T-cell (primary cell): ENCODE data around the gene PDE10A. TPM values are rescaled to one million over a fixed set of nuclear protein-coding genes. Genes with fewer than 3 reads are reported as not detected.

Experiments
- ATAC-seq, 4 experiments: fragments of 200-7000 bp in 3 of 4; fragments of 150-1000 bp in 1 of 4; cut with Tn5 transposase; replicated peaks in 1 of 4; 1 replicate in 3 of 4; 2 replicates in 1 of 4; pipeline ENCODE4 v1.10.0; 2021; ENCODE audit warnings: moderate library complexity in 3 of 4, mild to moderate bottlenecking in 2 of 4, moderate number of reproducible peaks in 1 of 4
- CTCF ChIA-PET, 2 donors: fragments of 300-600 bp; sonication (Branson Sonifier 250); formaldehyde crosslinking; loops; one replicate each; lab custom pipeline; 2022; ENCODE audit warnings: antibody characterized with exemption in 2 of 2; lab: Charles Lee
- POLR2A ChIA-PET, 2 donors: fragments of 300-600 bp; sonication (Branson Sonifier 250); formaldehyde crosslinking; loops; one replicate each; lab custom pipeline; 2022; ENCODE audit warnings: antibody characterized with exemption in 2 of 2; lab: Charles Lee
- DNase-seq, 35 experiments: peaks; one replicate each; pipeline versions ENCODE4 v3.0.0 to v3.0.0-alpha.2; 2013 to 2023
- H3K27ac ChIP-seq: one replicate; pipeline ENCODE4 v1.5.1; 2013; ENCODE audit warnings: low read length
- H3K27me3 ChIP-seq, 2 experiments: replicated peaks in 1 of 2; 1 replicate in 1 of 2; 2 replicates in 1 of 2; pipeline versions ENCODE4 v1.6.1 to v1.7.0; 2013; ENCODE audit warnings: low read length in 1 of 2, mixed read lengths in 1 of 2; ENCODE audit not compliant: control insufficient read depth in 2 of 2, insufficient read depth in 2 of 2; ENCODE audit errors: extremely low read depth in 1 of 2
- H3K36me3 ChIP-seq, 2 donors: 1 replicate in 1 of 2; 2 replicates in 1 of 2; pipeline versions ENCODE4 v1.6.1 to v1.7.0; 2013; ENCODE audit warnings: low read length in 1 of 2; ENCODE audit not compliant: control insufficient read depth in 2 of 2, insufficient read depth in 1 of 2; ENCODE audit errors: extremely low read depth in 1 of 2
- H3K4me1 ChIP-seq, 2 experiments: 1 replicate in 1 of 2; 2 replicates in 1 of 2; pipeline versions ENCODE4 v1.6.1 to v1.7.0; 2013; ENCODE audit warnings: low read length in 2 of 2, mixed read lengths in 1 of 2; ENCODE audit not compliant: insufficient read depth in 2 of 2, control insufficient read depth in 1 of 2; ENCODE audit errors: extremely low read depth in 1 of 2
- H3K4me3 ChIP-seq, 2 donors: 1 replicate in 1 of 2; 2 replicates in 1 of 2; pipeline versions ENCODE4 v1.5.1 to v1.7.0; 2013; ENCODE audit warnings: mild to moderate bottlenecking in 2 of 2, low read length in 1 of 2, moderate library complexity in 1 of 2; ENCODE audit not compliant: control insufficient read depth in 1 of 2; ENCODE audit errors: extremely low read depth in 1 of 2
- H3K9me3 ChIP-seq: 2 replicates; pipeline ENCODE4 v1.7.0; 2013
- H3K27ac Mint-ChIP-seq, 2 donors: one replicate each; pipeline ENCODE4 v1.8.0; 2020 to 2021; ENCODE audit warnings: mild to moderate bottlenecking in 2 of 2, mixed read lengths in 2 of 2
- H3K27me3 Mint-ChIP-seq, 2 donors: one replicate each; pipeline ENCODE4 v1.8.0; 2021 to 2022; ENCODE audit warnings: mixed read lengths in 2 of 2
- H3K36me3 Mint-ChIP-seq: one replicate; pipeline ENCODE4 v1.8.0; 2021; ENCODE audit warnings: mixed read lengths
- H3K4me1 Mint-ChIP-seq, 3 donors: one replicate each; pipeline ENCODE4 v1.8.0; 2020 to 2022; ENCODE audit warnings: mixed read lengths in 3 of 3, mild to moderate bottlenecking in 1 of 3
- H3K4me3 Mint-ChIP-seq, 3 donors: one replicate each; pipeline ENCODE4 v1.8.0; 2020 to 2022; ENCODE audit warnings: mild to moderate bottlenecking in 3 of 3, mixed read lengths in 3 of 3, moderate library complexity in 3 of 3
- H3K9me3 Mint-ChIP-seq, 3 donors: one replicate each; pipeline ENCODE4 v1.8.0; 2020 to 2022; ENCODE audit warnings: mixed read lengths in 3 of 3
- WGBS: methylation state at CpG from one replicate; pipeline ENCODE4 v1.1.5; 2013; ENCODE audit warnings: missing lambda C conversion rate; ENCODE audit not compliant: insufficient coverage; 5-methylcytosine and 5-hydroxymethylcytosine counted together
- total RNA-seq, 35 experiments: library from RNA in 6 of 35; stranded (reverse) in 6 of 35; fragments of 120-200 nt in 1 of 35; gene quantifications; one replicate each; pipeline versions ENCODE4 v1.2.1 to v1.2.4 and lab custom pipeline; 2013 to 2026

The PDE10A gene
- total RNA-seq, 5 donors from 2014 or later (not counting 1 experiment from before 2014, with no cell fraction given): 0.12 TPM; not detected in 4

GRCh38 chr6:165692106-165692653 is 29.1 kb upstream of the PDE10A start:
- H3K27me3 Mint-ChIP-seq: peaks cover 4 to 8% of the 10 kb centered on the region in 2 donors
- no peaks in the 10 kb centered on the region for H3K36me3 Mint-ChIP-seq
- no peak overlapping the region for H3K4me3 ChIP-seq
- no peaks in the 10 kb centered on the region for H3K4me1 ChIP-seq
- H3K27ac Mint-ChIP-seq: no peak overlapping the region
- no peak for ATAC-seq
- no peaks in the 10 kb centered on the region for H3K4me1 Mint-ChIP-seq
- POLR2A ChIA-PET: no interaction called here
- WGBS: 74% methylated on average over 5 of the region's 11 CpGs
- no peak overlapping the region for H3K4me3 Mint-ChIP-seq
- no peaks in the 10 kb centered on the region for H3K27me3 ChIP-seq
- no peaks in the 10 kb centered on the region for H3K36me3 ChIP-seq
- H3K9me3 Mint-ChIP-seq: peaks cover 4 to 20% (median 4%) of the 10 kb centered on the region in 3 donors
- H3K9me3 ChIP-seq: no peaks in the 10 kb centered on the region
- CTCF ChIA-PET: no interaction called here
- no peak for DNase-seq
- H3K27ac ChIP-seq: no peak overlapping the region

DNA sequence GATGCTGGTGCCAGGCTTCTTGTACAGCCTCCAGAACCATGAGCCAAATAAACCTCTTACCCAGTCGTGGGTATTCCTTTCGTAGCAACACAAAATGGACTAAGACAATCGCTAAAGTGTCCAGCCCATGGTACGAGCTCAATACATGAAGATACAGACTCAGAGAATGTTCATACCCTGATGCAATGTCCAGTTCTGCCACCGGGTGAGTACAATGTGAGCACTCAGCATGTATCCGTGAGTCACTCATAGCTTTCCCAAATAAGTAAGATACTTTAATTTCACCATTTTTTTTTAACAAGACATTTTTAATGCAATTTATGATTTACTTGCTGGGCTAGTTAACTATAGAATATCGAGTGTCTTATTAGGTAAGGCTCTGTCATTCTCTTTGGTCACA is 26.7 kb upstream of the PDE10A start:
- no peaks in the 10 kb centered on the region for H3K4me1 Mint-ChIP-seq
- no peaks in the 10 kb centered on the region for H3K27me3 ChIP-seq
- H3K27me3 Mint-ChIP-seq: peaks cover 4% of the 10 kb centered on the region in 2 donors
- no peaks in the 10 kb centered on the region for H3K4me1 ChIP-seq
- H3K27ac Mint-ChIP-seq: no peak overlapping the region
- no peaks in the 10 kb centered on the region for H3K9me3 ChIP-seq
- POLR2A ChIA-PET: no interaction called here
- DNase-seq (no peak), ATAC-seq (no peak)
- H3K4me3 Mint-ChIP-seq: no peak overlapping the region
- no peak overlapping the region for H3K27ac ChIP-seq
- H3K4me3 ChIP-seq: no peak overlapping the region
- 78% methylated on average over 5 of the region's 7 CpGs for WGBS
- CTCF ChIA-PET: no interaction called here
- peaks cover 2 to 13% (median 4%) of the 10 kb centered on the region in 3 donors for H3K9me3 Mint-ChIP-seq
- H3K36me3 Mint-ChIP-seq: no peaks in the 10 kb centered on the region
- H3K36me3 ChIP-seq: no peaks in the 10 kb centered on the region

- Mint-ChIP-seq H3K27ac (no peak overlapping the region), H3K9me3 (peaks cover 2 to 13% (median 4%) of the 10 kb centered on the region in 3 donors), H3K27me3 (peaks cover 1 to 3% of the 10 kb centered on the region in 2 donors), H3K4me3 (no peak overlapping the region), H3K4me1 (no peaks in the 10 kb centered on the region), H3K36me3 (no peaks in the 10 kb centered on the region)
- H3K27ac ChIP-seq: no peak overlapping the region
- CTCF ChIA-PET: no interaction called here
- no peaks in the 10 kb centered on the region for H3K27me3 ChIP-seq
- H3K4me3 ChIP-seq: no peak overlapping the region
- no peaks in the 10 kb centered on the region for H3K36me3 ChIP-seq
- no peak for ATAC-seq
- DNase-seq: no peak
- 94% methylated on average over 14 of the region's 27 CpGs for WGBS
- POLR2A ChIA-PET: interaction anchor here in 1 of 2 donors (0.7 kb wide), 1 partner anchor 8 kb away, joined by 3 read pairs; no protein-coding TSS in a partner anchor
- H3K9me3 ChIP-seq: no peaks in the 10 kb centered on the region
- H3K4me1 ChIP-seq: no peaks in the 10 kb centered on the region
Observed at GRCh38 chr6:165686596-165687365, 23.7 kb upstream of the PDE10A start.

DNA sequence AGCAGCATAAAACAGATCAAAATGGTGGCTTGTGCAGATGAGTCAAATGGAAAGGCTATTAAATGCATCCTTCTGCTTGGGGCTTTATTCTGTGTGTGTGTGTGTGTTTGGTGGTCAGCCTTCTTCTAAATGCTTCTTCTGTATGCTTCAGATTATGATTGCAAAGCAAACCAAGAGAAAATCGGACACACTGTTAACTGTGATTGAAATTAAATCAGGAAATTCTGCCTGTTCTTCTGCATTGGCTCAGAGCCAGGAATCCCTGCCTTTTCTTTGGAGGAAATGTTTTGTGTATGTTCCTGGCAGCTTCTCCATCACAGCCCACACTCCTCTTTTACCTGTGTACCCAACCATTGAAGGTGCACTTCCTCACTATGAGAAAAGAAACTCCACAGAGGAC is 22.3 kb upstream of the PDE10A start:
- no peak overlapping the region for H3K4me3 ChIP-seq
- Mint-ChIP-seq H3K36me3 (no peaks in the 10 kb centered on the region), H3K9me3 (peaks cover 2 to 13% (median 4%) of the 10 kb centered on the region in 3 donors), H3K4me3 (no peak overlapping the region), H3K27ac (no peak overlapping the region), H3K4me1 (no peaks in the 10 kb centered on the region), H3K27me3 (peaks cover 1 to 3% of the 10 kb centered on the region in 2 donors)
- ChIA-PET POLR2A (no interaction called here), CTCF (no interaction called here)
- ATAC-seq (no peak), DNase-seq (no peak)
- no peaks in the 10 kb centered on the region for H3K36me3 ChIP-seq
- H3K9me3 ChIP-seq: no peaks in the 10 kb centered on the region
- H3K27me3 ChIP-seq: no peaks in the 10 kb centered on the region
- no peaks in the 10 kb centered on the region for H3K4me1 ChIP-seq
- H3K27ac ChIP-seq: no peak overlapping the region
- WGBS: no CpG with 5 or more reads among the region's 1 CpG

GRCh38 chr6:165684333-165684732 is 21.3 kb upstream of the PDE10A start:
- H3K4me1 ChIP-seq: no peaks in the 10 kb centered on the region
- H3K9me3 ChIP-seq: no peaks in the 10 kb centered on the region
- Mint-ChIP-seq H3K4me3 (no peak overlapping the region), H3K36me3 (no peaks in the 10 kb centered on the region), H3K9me3 (peaks cover under 1 to 10% (median 2%) of the 10 kb centered on the region in 3 donors), H3K4me1 (no peaks in the 10 kb centered on the region), H3K27ac (no peak overlapping the region), H3K27me3 (peaks cover 1 to 3% of the 10 kb centered on the region in 2 donors)
- POLR2A ChIA-PET: no interaction called here
- ATAC-seq (no peak), DNase-seq (no peak)
- H3K4me3 ChIP-seq: no peak overlapping the region
- no peak overlapping the region for H3K27ac ChIP-seq
- CTCF ChIA-PET: no interaction called here
- no peaks in the 10 kb centered on the region for H3K36me3 ChIP-seq
- WGBS: 91% methylated on average over 6 of the region's 10 CpGs
- H3K27me3 ChIP-seq: no peaks in the 10 kb centered on the region

- peaks cover 2 to 6% (median 3%) of the 10 kb centered on the region in 3 donors for H3K9me3 Mint-ChIP-seq
- no CpG with 5 or more reads among the region's 5 CpGs for WGBS
- H3K4me3 Mint-ChIP-seq: no peak overlapping the region
- H3K27me3 ChIP-seq: no peaks in the 10 kb centered on the region
- H3K36me3 ChIP-seq: no peaks in the 10 kb centered on the region
- H3K4me1 Mint-ChIP-seq: no peaks in the 10 kb centered on the region
- peaks cover 6 to 11% of the 10 kb centered on the region in 2 donors for H3K27me3 Mint-ChIP-seq
- H3K27ac Mint-ChIP-seq: no peak overlapping the region
- DNase-seq (no peak), ATAC-seq (no peak)
- H3K9me3 ChIP-seq: no peaks in the 10 kb centered on the region
- H3K36me3 Mint-ChIP-seq: no peaks in the 10 kb centered on the region
- ChIA-PET CTCF (no interaction called here), POLR2A (no interaction called here)
- no peaks in the 10 kb centered on the region for H3K4me1 ChIP-seq
- H3K4me3 ChIP-seq: no peak overlapping the region
- H3K27ac ChIP-seq: no peak overlapping the region
Observed at GRCh38 chr6:165680975-165681374, 17.9 kb upstream of the PDE10A start.
